Islet precursor cell (in vitro differentiated cells): ENCODE results near the gene COL4A2.

Source experiments
- DNase-seq: peaks from one replicate; pipeline ENCODE4 v3.0.0-alpha.2; 2018

COL4A2 gene

GRCh38 chr13:110463871-110464510, 156.9 kb downstream of the COL4A2 start:
- DNase-seq, result no peak

- no peak for DNase-seq
These were observed 157.7 kb downstream of the COL4A2 start for GRCh38 chr13:110464556-110465333.

GRCh38 chr13:110465696-110466095, 158.6 kb downstream of the COL4A2 start:
- DNase-seq, result no peak

- no peak for DNase-seq
These were observed 159.3 kb downstream of the COL4A2 start for GRCh38 chr13:110466266-110466915.

- DNase-seq, result no peak
These were observed 160.5 kb downstream of the COL4A2 start for GRCh38 chr13:110467516-110468110.

GRCh38 chr13:110468986-110469495, 162.0 kb downstream of the COL4A2 start:
- DNase-seq, result no peak

- no peak for DNase-seq
These were observed 162.5 kb downstream of the COL4A2 start for GRCh38 chr13:110469597-110469996.

- no peak for DNase-seq
These were observed 163.4 kb downstream of the COL4A2 start for GRCh38 chr13:110470272-110471009.

- DNase-seq, result no peak
These were observed 164.2 kb downstream of the COL4A2 start for GRCh38 chr13:110471156-110471832.

- DNase-seq, result no peak
These were observed 164.7 kb downstream of the COL4A2 start for GRCh38 chr13:110471833-110472162.

- DNase-seq, result no peak
These were observed 165.9 kb downstream of the COL4A2 start for GRCh38 chr13:110472904-110473563.

GRCh38 chr13:110474713-110475112, 167.6 kb downstream of the COL4A2 start:
- no peak for DNase-seq

- no peak for DNase-seq
These were observed 168.0 kb downstream of the COL4A2 start for GRCh38 chr13:110475117-110475516.

GRCh38 chr13:110475550-110476219, 168.6 kb downstream of the COL4A2 start:
- no peak for DNase-seq

GRCh38 chr13:110476220-110476617, 169.1 kb downstream of the COL4A2 start:
- DNase-seq, result no peak

- DNase-seq, result no peak
These were observed 170.7 kb downstream of the COL4A2 start for GRCh38 chr13:110477706-110478245.

GRCh38 chr13:110478405-110479214, 171.5 kb downstream of the COL4A2 start:
- DNase-seq, result no peak

GRCh38 chr13:110479215-110479545, 172.1 kb downstream of the COL4A2 start:
- DNase-seq, result no peak

- no peak for DNase-seq
These were observed 172.6 kb downstream of the COL4A2 start for GRCh38 chr13:110479648-110480047.

- no peak for DNase-seq
These were observed 173.1 kb downstream of the COL4A2 start for GRCh38 chr13:110480161-110480560.
